ENCODE data around the gene IFNK. TPM values are rescaled to one million over a fixed set of nuclear protein-coding genes. Genes with fewer than 3 reads are reported as not detected.
A peak's percentile ranks its signal among the peaks of the same experiment; 100 is the strongest.

Gene IFNK
- total RNA-seq, 1 donor from 2014 or later: not detected

GRCh38 chr9:27519466-27520465 lies 4.3 kb upstream of the IFNK start:
- no peaks in the 10 kb centered on the region for H3K27me3 Mint-ChIP-seq
- no peaks in the 10 kb centered on the region for H3K9me3 Mint-ChIP-seq (ENCODE audit: low read depth)
- no peak overlapping the region for H3K27ac Mint-ChIP-seq
- no peak for DNase-seq (ENCODE audit: low spot score, unreplicated experiment)
- H3K36me3 Mint-ChIP-seq (ENCODE audit: insufficient read depth): peaks cover 5% of the 10 kb centered on the region
- TF ChIP-seq CTCF (IDR thresholded peaks at IDR 0.05; ENCODE audit: unreplicated experiment): no peak
- H3K4me1 Mint-ChIP-seq (ENCODE audit: low read depth): peaks cover 2% of the 10 kb centered on the region
- no peak overlapping the region for H3K4me3 Mint-ChIP-seq (ENCODE audit: low read depth)

- Mint-ChIP-seq H3K4me3 (ENCODE audit: low read depth) (no peak overlapping the region), H3K9me3 (ENCODE audit: low read depth) (no peaks in the 10 kb centered on the region), H3K36me3 (ENCODE audit: insufficient read depth) (peaks cover 6% of the 10 kb centered on the region), H3K4me1 (ENCODE audit: low read depth) (peaks cover 2% of the 10 kb centered on the region), H3K27ac (no peak overlapping the region), H3K27me3 (no peaks in the 10 kb centered on the region)
- no peak for DNase-seq (ENCODE audit: low spot score, unreplicated experiment)
- TF ChIP-seq CTCF (IDR thresholded peaks at IDR 0.05; ENCODE audit: unreplicated experiment): no peak
Observed at GRCh38 chr9:27520986-27521385, 3.1 kb upstream of the IFNK start.

GRCh38 chr9:27523141-27523540 lies 949 bp upstream of the IFNK start:
- TF ChIP-seq CTCF (IDR thresholded peaks at IDR 0.05; ENCODE audit: unreplicated experiment): no peak
- Mint-ChIP-seq H3K27ac (no peak overlapping the region), H3K9me3 (ENCODE audit: low read depth) (no peaks in the 10 kb centered on the region), H3K36me3 (ENCODE audit: insufficient read depth) (peaks cover 5% of the 10 kb centered on the region), H3K4me1 (ENCODE audit: low read depth) (peaks cover 11% of the 10 kb centered on the region), H3K27me3 (no peaks in the 10 kb centered on the region), H3K4me3 (ENCODE audit: low read depth) (no peak overlapping the region)
- no peak for DNase-seq (ENCODE audit: low spot score, unreplicated experiment)

- peaks cover 5% of the 10 kb centered on the region for H3K36me3 Mint-ChIP-seq (ENCODE audit: insufficient read depth)
- peak overlapping the region; percentile 96 for H3K4me3 Mint-ChIP-seq (ENCODE audit: low read depth)
- peak overlapping the region; percentile 98 for H3K27ac Mint-ChIP-seq
- no peak for TF ChIP-seq CTCF (IDR thresholded peaks at IDR 0.05; ENCODE audit: unreplicated experiment)
- no peaks in the 10 kb centered on the region for H3K9me3 Mint-ChIP-seq (ENCODE audit: low read depth)
- no peaks in the 10 kb centered on the region for H3K27me3 Mint-ChIP-seq
- no peak for DNase-seq (ENCODE audit: low spot score, unreplicated experiment)
- peaks cover 14% of the 10 kb centered on the region for H3K4me1 Mint-ChIP-seq (ENCODE audit: low read depth)
Observed at GRCh38 chr9:27527702-27528075, 3.6 kb downstream of the IFNK start.

- Mint-ChIP-seq H3K4me1 (ENCODE audit: low read depth) (peaks cover 13% of the 10 kb centered on the region), H3K9me3 (ENCODE audit: low read depth) (no peaks in the 10 kb centered on the region), H3K27ac (peak overlapping the region; percentile 98)
Observed at GRCh38 chr9:27528076-27528885, 4.2 kb downstream of the IFNK start.

More at GRCh38 chr9:27528076-27528885, 4.2 kb downstream of the IFNK start:
- peak overlapping the region; percentile 96 for H3K4me3 Mint-ChIP-seq (ENCODE audit: low read depth)
- H3K27me3 Mint-ChIP-seq: no peaks in the 10 kb centered on the region
- peak; percentile 50 for DNase-seq (ENCODE audit: low spot score, unreplicated experiment)
- peaks cover 5% of the 10 kb centered on the region for H3K36me3 Mint-ChIP-seq (ENCODE audit: insufficient read depth)
- no peak for TF ChIP-seq CTCF (IDR thresholded peaks at IDR 0.05; ENCODE audit: unreplicated experiment)
